CD14-positive monocyte (primary cell): ENCODE measurements around the gene NDC1. TPM values are rescaled to one million over a fixed set of nuclear protein-coding genes. Genes with fewer than 3 reads are reported as not detected.
A peak's percentile ranks its signal among the peaks of the same experiment; 100 is the strongest.

ENCODE experiments used
- DNase-seq, 3 donors: peaks; one replicate each; pipeline ENCODE4 v3.0.0-alpha.2; 2011 to 2022
- H2AFZ ChIP-seq: 2 replicates; pipeline ENCODE4 v1.6.0; 2012; ENCODE audit warnings: mild to moderate bottlenecking, low read depth, low read length, inconsistent platforms; ENCODE audit not compliant: insufficient read depth, poor library complexity, severe bottlenecking
- H3K27ac ChIP-seq, 2 donors: 1 replicate in 1 of 2; 2 replicates in 1 of 2; pipeline ENCODE4 v1.5.1; 2012 to 2013; ENCODE audit warnings: low read length in 2 of 2, control low read depth in 1 of 2, inconsistent platforms in 1 of 2, low read depth in 1 of 2, mild to moderate bottlenecking in 1 of 2
- H3K27me3 ChIP-seq, 2 donors: one replicate each; pipeline versions ENCODE4 v1.6.0 to v1.6.1; 2011 to 2013; ENCODE audit warnings: low read length in 2 of 2; ENCODE audit not compliant: control insufficient read depth in 2 of 2, insufficient read depth in 2 of 2
- H3K36me3 ChIP-seq, 2 donors: replicated peaks in 1 of 2; 1 replicate in 1 of 2; 2 replicates in 1 of 2; pipeline versions ENCODE4 v1.5.1 to v1.6.1; 2012 to 2013; ENCODE audit warnings: low read length in 2 of 2, control low read depth in 1 of 2, inconsistent platforms in 1 of 2, mild to moderate bottlenecking in 1 of 2; ENCODE audit not compliant: insufficient read depth in 2 of 2, control insufficient read depth in 1 of 2
- H3K4me1 ChIP-seq, 2 donors: 1 replicate in 1 of 2; 2 replicates in 1 of 2; pipeline versions ENCODE4 v1.5.1 to v1.6.1; 2012 to 2013; ENCODE audit warnings: low read length in 2 of 2, control low read depth in 1 of 2, inconsistent platforms in 1 of 2, mild to moderate bottlenecking in 1 of 2, moderate library complexity in 1 of 2; ENCODE audit not compliant: insufficient read depth in 2 of 2, control insufficient read depth in 1 of 2
- H3K4me2 ChIP-seq: replicated peaks from 2 replicates; pipeline ENCODE3; 2012; ENCODE audit warnings: low read length, moderate library complexity, mild to moderate bottlenecking; ENCODE audit not compliant: poor library complexity, severe bottlenecking; ENCODE audit errors: extremely low read depth
- H3K4me3 ChIP-seq, 3 experiments: fragments of 200-600 bp in 1 of 3; sonication (generic) in 1 of 3; replicated peaks in 1 of 3; 1 replicate in 2 of 3; 2 replicates in 1 of 3; pipeline ENCODE4 v1.5.1; 2011 to 2013; ENCODE audit warnings: low read length in 3 of 3, mild to moderate bottlenecking in 3 of 3, control low read depth in 2 of 3, low read depth in 2 of 3, inconsistent platforms in 1 of 3, moderate library complexity in 1 of 3
- H3K79me2 ChIP-seq: 2 replicates; pipeline ENCODE4 v1.6.0; 2012; ENCODE audit warnings: mild to moderate bottlenecking, control low read depth, inconsistent platforms, low read length, moderate library complexity; ENCODE audit not compliant: insufficient read depth
- H3K9ac ChIP-seq: 2 replicates; pipeline ENCODE4 v1.6.0; 2017; ENCODE audit warnings: low read length, mild to moderate bottlenecking; ENCODE audit not compliant: insufficient read depth, poor library complexity, severe bottlenecking
- H3K9me3 ChIP-seq, 2 donors: replicated peaks in 1 of 2; 1 replicate in 1 of 2; 2 replicates in 1 of 2; pipeline versions ENCODE4 v1.5.1 to v1.6.1; 2012 to 2013; ENCODE audit warnings: low read length in 2 of 2, control low read depth in 1 of 2; ENCODE audit not compliant: control insufficient read depth in 1 of 2, insufficient read depth in 1 of 2
- H4K20me1 ChIP-seq: 2 replicates; pipeline ENCODE4 v1.6.0; 2012; ENCODE audit warnings: mild to moderate bottlenecking, low read length, control low read depth, moderate library complexity; ENCODE audit not compliant: insufficient read depth
- H3K27ac Mint-ChIP-seq, 7 donors: one replicate each; pipeline ENCODE4 v1.8.0; 2020; ENCODE audit warnings: mild to moderate bottlenecking in 7 of 7, mixed read lengths in 7 of 7, moderate library complexity in 6 of 7, inconsistent platforms in 2 of 7
- H3K27me3 Mint-ChIP-seq, 3 donors: one replicate each; pipeline ENCODE4 v1.8.0; 2021 to 2022; ENCODE audit warnings: low read depth in 3 of 3, mild to moderate bottlenecking in 3 of 3, mixed read lengths in 3 of 3, moderate library complexity in 3 of 3, inconsistent platforms in 1 of 3
- H3K36me3 Mint-ChIP-seq, 2 donors: one replicate each; pipeline ENCODE4 v1.8.0; 2020; ENCODE audit warnings: mixed read lengths in 2 of 2, inconsistent platforms in 1 of 2, mild to moderate bottlenecking in 1 of 2
- H3K4me1 Mint-ChIP-seq: one replicate; pipeline ENCODE4 v1.8.0; 2020; ENCODE audit warnings: mild to moderate bottlenecking, mixed read lengths
- H3K4me3 Mint-ChIP-seq, 2 donors: one replicate each; pipeline ENCODE4 v1.8.0; 2020; ENCODE audit warnings: mild to moderate bottlenecking in 2 of 2, mixed read lengths in 2 of 2, moderate library complexity in 1 of 2
- H3K9me3 Mint-ChIP-seq, 7 donors: one replicate each; pipeline ENCODE4 v1.8.0; 2020 to 2022; ENCODE audit warnings: mixed read lengths in 7 of 7, mild to moderate bottlenecking in 6 of 7, moderate library complexity in 6 of 7, inconsistent platforms in 2 of 7
- CTCF ChIP-seq: fragments of 200-600 bp; IDR thresholded peaks from one replicate; pipeline ENCODE4 v1.8.0; 2022; ENCODE audit warnings: antibody characterized with exemption, mild to moderate bottlenecking
- WGBS: methylation state at CpG from one replicate; pipeline ENCODE4 v1.1.5; 2013; ENCODE audit warnings: missing lambda C conversion rate; ENCODE audit not compliant: insufficient coverage; 5-methylcytosine and 5-hydroxymethylcytosine counted together
- intact Hi-C, 2 donors: fragments of 100-400 bp; cut with micrococcal nuclease; formaldehyde crosslinking; loops; one replicate each; pipeline versions ENCODE4 v1.15.0 to v1.15.1; 2023
- polyA plus RNA-seq, 3 donors: library from polyadenylated mRNA; depleted of rRNA in 1 of 3; unstranded in 2 of 3; stranded (reverse) in 1 of 3; fragments of 300-500 nt in 2 of 3; fragments of >200 nt in 1 of 3; fragmentation: Illumina TruSeq in 2 of 3; gene quantifications; 1 replicate in 2 of 3; 2 replicates in 1 of 3; pipeline ENCODE4 v1.2.3, GENCODE V29; 2012 to 2021

Gene NDC1
- polyA plus RNA-seq, 3 donors: 3.0 to 6.1 (median 4.7) TPM

GRCh38 chr1:53851571-53852285, 13.6 kb upstream of the NDC1 start:
- Histone ChIP-seq H3K79me2 (no peaks in the 10 kb centered on the region), H3K9ac (no peak overlapping the region), H2AFZ (no peak overlapping the region), H3K36me3 (peaks cover 50 to 66% of the 10 kb centered on the region in 2 donors), H3K27me3 (no peaks in the 10 kb centered on the region), H3K4me1 (no peaks in the 10 kb centered on the region), H3K27ac (no peak overlapping the region), H3K4me2 (no peak overlapping the region), H3K9me3 (peaks cover 0 to 2% of the 10 kb centered on the region in 2 donors), H4K20me1 (no peaks in the 10 kb centered on the region), H3K4me3 (no peak overlapping the region)
- peaks cover 0 to 2% (median 0%) of the 10 kb centered on the region in 7 donors for H3K9me3 Mint-ChIP-seq
- intact Hi-C loops: no loop called here
- H3K4me3 Mint-ChIP-seq: no peak overlapping the region
- TF ChIP-seq CTCF: no peak
- H3K4me1 Mint-ChIP-seq: no peaks in the 10 kb centered on the region
- DNase-seq: no peak
- no peak overlapping the region for H3K27ac Mint-ChIP-seq
- 100% methylated on average over 5 of the region's 9 CpGs for WGBS
- peaks cover 58 to 64% of the 10 kb centered on the region in 2 donors for H3K36me3 Mint-ChIP-seq
- peaks cover 0 to 2% (median 2%) of the 10 kb centered on the region in 3 donors for H3K27me3 Mint-ChIP-seq

- H3K9me3 Mint-ChIP-seq: peaks cover 0 to 2% (median 0%) of the 10 kb centered on the region in 7 donors
- Histone ChIP-seq H3K9ac (no peak overlapping the region), H3K79me2 (no peaks in the 10 kb centered on the region), H3K4me2 (no peak overlapping the region), H3K4me3 (no peak overlapping the region), H2AFZ (no peak overlapping the region), H3K27ac (no peak overlapping the region), H3K27me3 (no peaks in the 10 kb centered on the region), H3K36me3 (peaks cover 35 to 51% of the 10 kb centered on the region in 2 donors), H3K9me3 (peaks cover 0 to 2% of the 10 kb centered on the region in 2 donors), H4K20me1 (no peaks in the 10 kb centered on the region), H3K4me1 (no peaks in the 10 kb centered on the region)
- intact Hi-C loops: no loop called here
- H3K27ac Mint-ChIP-seq: peak overlapping the region in 1 of 7 donors; percentile 8
- no peaks in the 10 kb centered on the region for H3K4me1 Mint-ChIP-seq
- H3K4me3 Mint-ChIP-seq: no peak overlapping the region
- DNase-seq: no peak
- no peak for TF ChIP-seq CTCF
- peaks cover 0 to 2% (median 2%) of the 10 kb centered on the region in 3 donors for H3K27me3 Mint-ChIP-seq
- WGBS: 100% methylated on average over 3 of the region's 7 CpGs
- peaks cover 46 to 49% of the 10 kb centered on the region in 2 donors for H3K36me3 Mint-ChIP-seq
These were observed 12.1 kb upstream of the NDC1 start for GRCh38 chr1:53850082-53850673.
